Measurements from ENCODE around the gene APOA1.

The APOA1 gene

GRCh38 chr11:116837231-116838091, at the start of gene APOA1:
TSS of gene APOA1 (minus strand) at chr11:116837622. CDS start at chr11:116837387, 235 bp downstream.
- DNase-seq, result no peak

- no peak for DNase-seq
Observed at GRCh38 chr11:116885951-116886655, 48.7 kb upstream of the APOA1 start.

GRCh38 chr11:116882386-116882785, 45.0 kb upstream of the APOA1 start:
- no peak for DNase-seq

GRCh38 chr11:116881143-116881542, 43.7 kb upstream of the APOA1 start:
- DNase-seq, result no peak

GRCh38 chr11:116879800-116880625, 42.6 kb upstream of the APOA1 start:
- peak; percentile 82 for DNase-seq

- DNase-seq, result no peak
Observed at GRCh38 chr11:116876656-116877055, 39.2 kb upstream of the APOA1 start.

- no peak for DNase-seq
Observed at GRCh38 chr11:116875194-116875593, 37.8 kb upstream of the APOA1 start.

- no peak for DNase-seq
Observed at GRCh38 chr11:116874251-116874650, 36.8 kb upstream of the APOA1 start.

- DNase-seq, result no peak
Observed at GRCh38 chr11:116873381-116873780, 36.0 kb upstream of the APOA1 start.

GRCh38 chr11:116871248-116871647, 33.8 kb upstream of the APOA1 start:
- DNase-seq, result no peak

- DNase-seq, result peak; percentile 18
Observed at GRCh38 chr11:116870054-116870453, 32.6 kb upstream of the APOA1 start.

GRCh38 chr11:116869610-116870009, 32.2 kb upstream of the APOA1 start:
- peak; percentile 40 for DNase-seq

- DNase-seq, result no peak
Observed at GRCh38 chr11:116868066-116868465, 30.6 kb upstream of the APOA1 start.

- no peak for DNase-seq
Observed at GRCh38 chr11:116867619-116868018, 30.2 kb upstream of the APOA1 start.

- DNase-seq, result no peak
Observed at GRCh38 chr11:116866804-116867455, 29.5 kb upstream of the APOA1 start.

- DNase-seq, result no peak
Observed at GRCh38 chr11:116865696-116866095, 28.3 kb upstream of the APOA1 start.

GRCh38 chr11:116864531-116864930, 27.1 kb upstream of the APOA1 start:
- DNase-seq, result no peak

- no peak for DNase-seq
Observed at GRCh38 chr11:116862951-116863350, 25.5 kb upstream of the APOA1 start.

GRCh38 chr11:116862185-116862584, 24.8 kb upstream of the APOA1 start:
- DNase-seq, result no peak

GRCh38 chr11:116861539-116861938, 24.1 kb upstream of the APOA1 start:
- DNase-seq, result no peak

- DNase-seq, result no peak
Observed at GRCh38 chr11:116860303-116860702, 22.9 kb upstream of the APOA1 start.

GRCh38 chr11:116859175-116859574, 21.8 kb upstream of the APOA1 start:
- DNase-seq, result no peak

GRCh38 chr11:116857936-116858335, 20.5 kb upstream of the APOA1 start:
- no peak for DNase-seq

Measured in DMS53 (cell line).